GM23338 (cell line): Measurements from ENCODE around the gene OSBPL10. TPM values are rescaled to one million over a fixed set of nuclear protein-coding genes. Genes with fewer than 3 reads are reported as not detected.
A peak's percentile ranks its signal among the peaks of the same experiment; 100 is the strongest.

ENCODE experiments used
- ATAC-seq: fragments of 200-7000 bp; cut with Tn5 transposase; 3 replicates; pipeline ENCODE4 v1.9.1; 2020
- DNase-seq: peaks from one replicate; pipeline ENCODE4 v3.0.0-alpha.2; 2015; ENCODE audit warnings: low spot score
- H2AFZ ChIP-seq: fragments of 200-600 bp; sonication (generic); 2 replicates; pipeline ENCODE4 v1.8.0; 2016; ENCODE audit warnings: antibody characterized with exemption, mild to moderate bottlenecking, moderate library complexity
- H3F3A ChIP-seq: fragments of 200-600 bp; sonication (generic); replicated peaks from 2 replicates; pipeline ENCODE4 v1.8.0; 2017; ENCODE audit warnings: antibody characterized with exemption, mixed run types, low read depth
- H3K27ac ChIP-seq: fragments of 200-600 bp; sonication (generic); 2 replicates; pipeline ENCODE4 v1.6.1; 2016; ENCODE audit warnings: low read depth
- H3K27me3 ChIP-seq: fragments of 200-600 bp; sonication (generic); 2 replicates; pipeline ENCODE4 v1.8.0; 2016; ENCODE audit warnings: mild to moderate bottlenecking, mixed run types, moderate library complexity; ENCODE audit not compliant: insufficient read depth
- H3K36me3 ChIP-seq: fragments of 200-600 bp; sonication (generic); 2 replicates; pipeline ENCODE4 v1.8.0; 2016; ENCODE audit warnings: mild to moderate bottlenecking; ENCODE audit not compliant: insufficient read depth
- H3K4me1 ChIP-seq: fragments of 200-600 bp; sonication (generic); 2 replicates; pipeline ENCODE4 v1.8.0; 2016; ENCODE audit warnings: mild to moderate bottlenecking, moderate library complexity; ENCODE audit not compliant: insufficient read depth
- H3K4me2 ChIP-seq: fragments of 200-600 bp; sonication (generic); 2 replicates; pipeline ENCODE4 v1.7.1; 2017; ENCODE audit warnings: mixed run types
- H3K4me3 ChIP-seq: fragments of 200-600 bp; sonication (generic); 2 replicates; pipeline ENCODE4 v1.6.1; 2016; ENCODE audit warnings: mixed run types
- H3K79me2 ChIP-seq: fragments of 200-600 bp; sonication (generic); replicated peaks from 2 replicates; pipeline ENCODE4 v1.8.0; 2017; ENCODE audit warnings: mild to moderate bottlenecking; ENCODE audit not compliant: insufficient read depth
- H3K9me2 ChIP-seq: fragments of 200-600 bp; sonication (generic); 2 replicates; pipeline ENCODE4 v1.8.0; 2017; ENCODE audit not compliant: insufficient read depth
- H4K20me1 ChIP-seq: fragments of 200-600 bp; sonication (generic); replicated peaks from 2 replicates; pipeline ENCODE4 v1.8.0; 2017; ENCODE audit warnings: mild to moderate bottlenecking; ENCODE audit not compliant: insufficient read depth
- H3K27ac Mint-ChIP-seq: 2 replicates; pipeline ENCODE4 v1.8.0; 2020; ENCODE audit warnings: inconsistent platforms, mild to moderate bottlenecking, moderate library complexity, mixed read lengths
- H3K27me3 Mint-ChIP-seq: 3 replicates; pipeline ENCODE4 v1.8.0; 2022; ENCODE audit warnings: low read depth, mild to moderate bottlenecking, moderate library complexity, mixed read lengths, inconsistent platforms; ENCODE audit not compliant: insufficient read depth, poor library complexity
- H3K36me3 Mint-ChIP-seq: 3 replicates; pipeline ENCODE4 v1.8.0; 2021; ENCODE audit warnings: low read depth, mild to moderate bottlenecking, inconsistent platforms, moderate library complexity, mixed read lengths
- H3K4me1 Mint-ChIP-seq: 3 replicates; pipeline ENCODE4 v1.8.0; 2020; ENCODE audit warnings: mild to moderate bottlenecking, inconsistent platforms, mixed read lengths
- H3K4me3 Mint-ChIP-seq: 3 replicates; pipeline ENCODE4 v1.8.0; 2021; ENCODE audit warnings: moderate library complexity, mild to moderate bottlenecking, inconsistent platforms, mixed read lengths
- H3K9me3 Mint-ChIP-seq: 3 replicates; pipeline ENCODE4 v1.8.0; 2020; ENCODE audit warnings: moderate library complexity, mild to moderate bottlenecking, inconsistent platforms, mixed read lengths
- CREB1 ChIP-seq: fragments of 250-450 bp; sonication (Bioruptor Pico); IDR thresholded peaks from 2 replicates; pipeline ENCODE4 v1.5.0; 2020; ENCODE audit warnings: low read depth, mild to moderate bottlenecking, moderate library complexity
- CTCF ChIP-seq, 2 experiments: fragments of 200-600 bp in 1 of 2; sonication (generic) in 1 of 2; conservative IDR thresholded peaks; 2 replicates each; pipeline versions ENCODE4 v1.5.1 to v1.6.1; 2016 to 2017; ENCODE audit warnings: antibody characterized with exemption in 2 of 2, low read depth in 2 of 2, mild to moderate bottlenecking in 2 of 2, moderate library complexity in 1 of 2
- ETS1 ChIP-seq: IDR thresholded peaks from 2 replicates; pipeline ENCODE4 v1.6.1; 2016; ENCODE audit warnings: antibody characterized with exemption
- EZH2 ChIP-seq: fragments of 200-600 bp; sonication (generic); IDR thresholded peaks from one replicate; pipeline ENCODE4 v1.8.0; 2017; ENCODE audit warnings: antibody characterized with exemption, mild to moderate bottlenecking, low read depth; ENCODE audit not compliant: unreplicated experiment
- EZH2phosphoT487 ChIP-seq: fragments of 200-600 bp; sonication (generic); IDR thresholded peaks from one replicate; pipeline ENCODE4 v1.8.1; 2018; ENCODE audit warnings: antibody characterized with exemption; ENCODE audit not compliant: unreplicated experiment
- JUNB ChIP-seq: IDR thresholded peaks from one replicate; pipeline ENCODE4 v1.6.1; 2016; ENCODE audit warnings: antibody characterized with exemption; ENCODE audit not compliant: unreplicated experiment
- NANOG ChIP-seq: IDR thresholded peaks from 2 replicates; pipeline ENCODE4 v1.6.1; 2016; ENCODE audit warnings: antibody characterized with exemption, borderline replicate concordance
- POLR2AphosphoS5 ChIP-seq: IDR thresholded peaks from 2 replicates; pipeline ENCODE4 v1.6.1; 2016; ENCODE audit warnings: antibody characterized with exemption, low read depth
- REST ChIP-seq: IDR thresholded peaks from one replicate; pipeline ENCODE4 v1.6.1; 2018; ENCODE audit warnings: antibody characterized with exemption; ENCODE audit not compliant: unreplicated experiment
- STAT1 ChIP-seq: IDR thresholded peaks from one replicate; pipeline ENCODE4 v1.6.1; 2016; ENCODE audit warnings: antibody characterized with exemption; ENCODE audit not compliant: unreplicated experiment
- ZNF331 ChIP-seq: fragments of 250-450 bp; sonication (Bioruptor Pico); IDR thresholded peaks from 2 replicates; pipeline ENCODE4 v1.5.0; 2020; ENCODE audit warnings: low read depth, mild to moderate bottlenecking, moderate library complexity
- ZNF462 ChIP-seq: fragments of 250-450 bp; sonication (Bioruptor Pico); IDR thresholded peaks from 2 replicates; pipeline ENCODE4 v1.5.0; 2020; ENCODE audit warnings: mild to moderate bottlenecking, moderate library complexity
- polyA plus RNA-seq: library from polyadenylated mRNA; unstranded; fragments of >200 nt; fragmentation: Nextera tagmentation; extraction: Ambion mirVana; gene quantifications from 2 replicates; pipeline ENCODE4 v1.2.1, GENCODE V29; 2016
- total RNA-seq: library from RNA; depleted of rRNA; stranded (reverse); fragments of >200 nt; shearing (Covaris generic); gene quantifications from 2 replicates; pipeline ENCODE4 v1.2.3, GENCODE V29; 2014

Gene OSBPL10
- total and polyA plus RNA-seq, 2 experiments from 2014 or later: 23.8 to 149 TPM

- no peaks in the 10 kb centered on the region for H3K27me3 ChIP-seq
- Mint-ChIP-seq H3K4me1 (peaks cover 64% of the 10 kb centered on the region), H3K27ac (peak overlapping the region; percentile 93), H3K27me3 (peaks cover 10% of the 10 kb centered on the region), H3K4me3 (no peak overlapping the region; the same call in 2 of the 3 replicates), H3K36me3 (peaks cover 5% of the 10 kb centered on the region; the same call in 2 of the 3 replicates), H3K9me3 (no peaks in the 10 kb centered on the region)
- peak overlapping the region; percentile 87 for H3K27ac ChIP-seq
- DNase-seq (no peak), ATAC-seq (peak; percentile 20)
- H3F3A ChIP-seq: 0 out of 2 replicates have a peak, but pooled peaks cover 6% of the 10 kb centered on the region
- H4K20me1 ChIP-seq: no peaks in the 10 kb centered on the region; the same call in 1 of the 2 replicates
- H2AFZ ChIP-seq: no peak overlapping the region
- H3K79me2 ChIP-seq: peaks cover 94% of the 10 kb centered on the region
- H3K36me3 ChIP-seq: no peaks in the 10 kb centered on the region
- no peak for TF ChIP-seq ETS1
- TF ChIP-seq CREB1 (CRISPR knock-in tag): no peak
- TF ChIP-seq JUNB: no peak
- TF ChIP-seq ZNF462: no peak
- no peak for TF ChIP-seq EZH2phosphoT487
- no peak for TF ChIP-seq EZH2
- no peak for TF ChIP-seq STAT1
- TF ChIP-seq POLR2AphosphoS5: no peak
- no peak for TF ChIP-seq NANOG
- TF ChIP-seq CTCF (conservative IDR thresholded peaks at IDR 0.05; ENCODE audit: low read depth in 2 of 2): no peak
- TF ChIP-seq REST: no peak
- no peak for TF ChIP-seq ZNF331 (CRISPR knock-in tag)
- no peak overlapping the region for H3K4me3 ChIP-seq
- peaks cover 71% of the 10 kb centered on the region for H3K4me1 ChIP-seq
- H3K9me2 ChIP-seq: no peaks in the 10 kb centered on the region
- peak overlapping the region; percentile 12; the same call in 1 of the 2 replicates for H3K4me2 ChIP-seq
Observed at GRCh38 chr3:31968927-31969418, 12.1 kb downstream of the OSBPL10 start.
